Fibroblast of lung (primary cell): ENCODE measurements around the gene RAI1. TPM values are rescaled to one million over a fixed set of nuclear protein-coding genes. Genes with fewer than 3 reads are reported as not detected.

Source experiments
- DNase-seq, 2 donors: peaks; one replicate each; pipeline versions ENCODE4 v3.0.0 to v3.0.0-alpha.2; 2010; ENCODE audit warnings: low read depth in 2 of 2
- H2AFZ ChIP-seq: 2 replicates; pipeline ENCODE4 v1.5.1; 2012; ENCODE audit warnings: low read length, control low read depth, inconsistent platforms
- H3K27ac ChIP-seq: 2 replicates; pipeline ENCODE4 v1.5.1; 2011; ENCODE audit warnings: low read length, control low read depth; ENCODE audit not compliant: insufficient read depth
- H3K27me3 ChIP-seq: 2 replicates; pipeline ENCODE4 v1.5.1; 2011; ENCODE audit warnings: mild to moderate bottlenecking, low read length; ENCODE audit not compliant: control insufficient read depth, insufficient read depth
- H3K36me3 ChIP-seq: 2 replicates; pipeline ENCODE4 v1.5.1; 2011; ENCODE audit warnings: low read length; ENCODE audit not compliant: control insufficient read depth, insufficient read depth
- H3K4me1 ChIP-seq: 2 replicates; pipeline ENCODE4 v1.5.1; 2011; ENCODE audit warnings: low read length; ENCODE audit not compliant: control insufficient read depth, insufficient read depth; ENCODE audit errors: extremely low read depth
- H3K4me2 ChIP-seq: 2 replicates; pipeline ENCODE4 v1.5.1; 2011; ENCODE audit warnings: low read length, control low read depth; ENCODE audit not compliant: insufficient read depth; ENCODE audit errors: extremely low read depth
- H3K4me3 ChIP-seq, 4 experiments: fragments of 200-600 bp in 1 of 4; sonication (generic) in 1 of 4; replicated peaks in 1 of 4; 2 replicates each; pipeline ENCODE4 v1.5.1; 2011 to 2016; ENCODE audit warnings: low read length in 4 of 4, low read depth in 3 of 4, mild to moderate bottlenecking in 3 of 4, control low read depth in 2 of 4, inconsistent platforms in 1 of 4, mixed read lengths in 1 of 4; ENCODE audit not compliant: insufficient read depth in 1 of 4; ENCODE audit errors: control extremely low read depth in 1 of 4
- H3K79me2 ChIP-seq: 2 replicates; pipeline ENCODE4 v1.5.1; 2012; ENCODE audit warnings: mild to moderate bottlenecking, low read length, inconsistent platforms; ENCODE audit not compliant: control insufficient read depth, insufficient read depth
- H3K9ac ChIP-seq: 2 replicates; pipeline ENCODE4 v1.5.1; 2011; ENCODE audit warnings: mild to moderate bottlenecking, low read length, control low read depth; ENCODE audit not compliant: insufficient read depth
- H3K9me3 ChIP-seq: 2 replicates; pipeline ENCODE4 v1.5.1; 2012; ENCODE audit warnings: low read depth, low read length; ENCODE audit not compliant: control insufficient read depth, insufficient read depth
- H4K20me1 ChIP-seq: 2 replicates; pipeline ENCODE4 v1.5.1; 2011; ENCODE audit warnings: low read length; ENCODE audit not compliant: control insufficient read depth, insufficient read depth; ENCODE audit errors: extremely low read depth
- EZH2 ChIP-seq: IDR thresholded peaks from 2 replicates; pipeline ENCODE4 v1.5.1; 2012; ENCODE audit warnings: low read length, control low read depth, mild to moderate bottlenecking; ENCODE audit errors: missing control alignments
- polyA plus RNA-seq, 2 donors: library from polyadenylated mRNA; depleted of rRNA in 1 of 2; stranded (reverse) in 1 of 2; unstranded in 1 of 2; fragments of >200 nt; gene quantifications; 2 replicates each; pipeline ENCODE4 v1.2.1, GENCODE V29; 2011 to 2012; ENCODE audit warnings: missing spikeins in 1 of 2
- total RNA-seq: library from RNA; depleted of rRNA; stranded (reverse); fragments of >200 nt; gene quantifications from 2 replicates; pipeline ENCODE4 v1.2.1, GENCODE V29; 2014
- TF ChIP-seq, protein P1 (sequence below), 2 donors: IDR thresholded peaks in 1 of 2; conservative IDR thresholded peaks in 1 of 2; 1 replicate in 1 of 2; 2 replicates in 1 of 2; pipeline ENCODE4 v1.5.1; 2011 to 2012; ENCODE audit warnings: low read length in 2 of 2, control low read depth in 1 of 2, inconsistent platforms in 1 of 2, low read depth in 1 of 2, mild to moderate bottlenecking in 1 of 2

The RAI1 gene
- total and polyA plus RNA-seq, 2 donors (not counting 1 experiment from before 2014, with no cell fraction given) = 2.1 to 6.6 TPM

DNA sequence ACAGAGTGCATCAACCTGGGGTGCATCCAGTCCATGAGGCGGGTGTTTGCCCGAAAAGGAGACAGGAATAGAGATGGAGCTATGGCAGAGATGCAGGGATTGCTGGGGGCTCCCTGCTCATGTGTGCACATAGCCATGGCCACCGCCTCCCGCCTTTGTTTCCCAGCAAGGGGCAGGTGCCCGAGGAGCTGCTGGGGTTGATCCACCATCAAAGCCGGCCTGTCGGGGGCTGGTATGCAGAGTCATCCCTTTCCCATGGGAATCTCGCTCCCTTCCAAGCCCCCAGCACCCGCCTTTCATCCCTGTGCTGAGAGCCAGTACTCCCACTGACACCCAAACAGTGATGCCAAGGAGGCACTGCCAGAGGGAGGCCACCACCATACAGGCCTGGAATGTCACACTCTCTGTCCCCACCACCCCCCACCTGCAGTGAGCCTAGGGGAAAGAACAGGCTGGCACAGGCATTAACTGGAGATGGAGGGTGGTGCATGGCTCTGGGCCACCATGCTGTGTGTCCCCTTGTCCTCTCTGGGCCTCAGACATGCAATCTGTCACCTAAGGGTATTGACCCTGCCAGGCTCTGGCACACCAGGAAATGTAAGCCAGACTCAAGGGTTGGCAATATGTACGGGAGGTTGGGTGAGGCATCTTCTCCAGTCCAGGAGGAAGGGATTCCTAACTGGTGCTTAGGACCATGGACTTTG lies 90.4 kb downstream of the RAI1 start:
- no peak overlapping the region for H2AFZ ChIP-seq

GRCh38 chr17:17772231-17772630 lies 91.0 kb downstream of the RAI1 start:
- Histone ChIP-seq H3K4me3 (no peak overlapping the region), H4K20me1 (peaks cover 2% of the 10 kb centered on the region), H3K4me2 (no peak overlapping the region), H3K4me1 (peaks cover 2% of the 10 kb centered on the region), H3K9ac (no peak overlapping the region), H3K9me3 (no peaks in the 10 kb centered on the region), H3K79me2 (peaks cover 6% of the 10 kb centered on the region), H2AFZ (no peak overlapping the region), H3K27me3 (no peaks in the 10 kb centered on the region), H3K36me3 (no peaks in the 10 kb centered on the region), H3K27ac (no peak overlapping the region)
- DNase-seq = no peak
- TF ChIP-seq EZH2 = no peak
- TF ChIP-seq, protein P1, sequence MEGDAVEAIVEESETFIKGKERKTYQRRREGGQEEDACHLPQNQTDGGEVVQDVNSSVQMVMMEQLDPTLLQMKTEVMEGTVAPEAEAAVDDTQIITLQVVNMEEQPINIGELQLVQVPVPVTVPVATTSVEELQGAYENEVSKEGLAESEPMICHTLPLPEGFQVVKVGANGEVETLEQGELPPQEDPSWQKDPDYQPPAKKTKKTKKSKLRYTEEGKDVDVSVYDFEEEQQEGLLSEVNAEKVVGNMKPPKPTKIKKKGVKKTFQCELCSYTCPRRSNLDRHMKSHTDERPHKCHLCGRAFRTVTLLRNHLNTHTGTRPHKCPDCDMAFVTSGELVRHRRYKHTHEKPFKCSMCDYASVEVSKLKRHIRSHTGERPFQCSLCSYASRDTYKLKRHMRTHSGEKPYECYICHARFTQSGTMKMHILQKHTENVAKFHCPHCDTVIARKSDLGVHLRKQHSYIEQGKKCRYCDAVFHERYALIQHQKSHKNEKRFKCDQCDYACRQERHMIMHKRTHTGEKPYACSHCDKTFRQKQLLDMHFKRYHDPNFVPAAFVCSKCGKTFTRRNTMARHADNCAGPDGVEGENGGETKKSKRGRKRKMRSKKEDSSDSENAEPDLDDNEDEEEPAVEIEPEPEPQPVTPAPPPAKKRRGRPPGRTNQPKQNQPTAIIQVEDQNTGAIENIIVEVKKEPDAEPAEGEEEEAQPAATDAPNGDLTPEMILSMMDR (conservative IDR thresholded peaks at IDR 0.05 in 1 of 2, IDR thresholded peaks at IDR 0.05 in 1 of 2; ENCODE audit: low read depth in 1 of 2, low read length in 2 of 2) = no peak

More for the DNA sequence above, 90.4 kb downstream of the RAI1 start:
- Histone ChIP-seq H3K36me3 (no peaks in the 10 kb centered on the region), H3K9me3 (no peaks in the 10 kb centered on the region), H3K4me2 (no peak overlapping the region), H3K27ac (no peak overlapping the region), H3K4me3 (no peak overlapping the region), H3K4me1 (peaks cover 2% of the 10 kb centered on the region), H3K79me2 (peaks cover 6% of the 10 kb centered on the region), H3K9ac (no peak overlapping the region), H4K20me1 (peaks cover 2% of the 10 kb centered on the region), H3K27me3 (no peaks in the 10 kb centered on the region)
- DNase-seq = no peak
- no peak for TF ChIP-seq EZH2
- TF ChIP-seq, protein P1 (conservative IDR thresholded peaks at IDR 0.05 in 1 of 2, IDR thresholded peaks at IDR 0.05 in 1 of 2; ENCODE audit: low read depth in 1 of 2, low read length in 2 of 2) = no peak

DNA sequence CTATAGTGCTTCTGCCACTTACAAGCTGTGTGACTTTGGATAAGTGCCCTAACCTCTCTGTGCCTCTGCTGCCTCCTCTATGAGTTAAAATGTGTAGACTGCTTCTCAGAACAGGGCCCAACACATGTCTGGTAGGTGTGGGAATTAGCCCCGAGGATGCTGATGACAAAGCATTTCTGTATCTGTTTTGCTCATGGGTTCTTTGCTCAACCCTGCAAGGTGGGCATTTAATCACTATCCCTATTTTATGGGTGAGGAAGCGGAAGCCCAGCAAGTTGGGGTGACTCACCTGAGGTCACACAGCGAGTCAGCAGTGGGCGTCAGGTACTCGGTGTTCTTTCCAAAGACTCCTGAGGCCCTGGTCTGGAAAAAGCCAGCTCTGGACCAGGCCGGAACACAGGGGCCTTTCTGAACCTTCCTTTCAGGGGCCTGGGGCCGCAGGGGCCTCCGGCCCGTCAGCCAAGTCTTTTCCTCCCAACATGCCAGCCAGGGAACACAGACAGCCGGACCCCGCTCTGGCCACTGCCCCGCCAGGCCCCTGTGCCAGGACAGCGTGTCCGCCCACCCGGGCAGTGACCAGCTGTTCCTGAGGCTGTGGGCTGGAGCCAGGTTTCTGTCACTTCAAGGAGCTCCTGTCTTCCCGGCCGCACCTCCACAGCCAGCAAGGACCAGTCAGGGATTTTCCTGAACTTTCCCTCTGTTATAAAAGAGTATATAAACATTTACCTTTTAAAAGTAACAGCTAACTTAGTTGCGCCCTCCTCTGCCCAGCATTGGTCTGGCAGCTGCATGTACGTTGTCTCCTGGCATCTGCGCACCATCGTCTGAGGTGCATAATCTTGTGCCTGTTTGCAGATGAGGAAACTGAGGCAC lies 93.0 kb downstream of the RAI1 start:
- TF ChIP-seq, protein P1 (conservative IDR thresholded peaks at IDR 0.05 in 1 of 2, IDR thresholded peaks at IDR 0.05 in 1 of 2; ENCODE audit: low read depth in 1 of 2, low read length in 2 of 2) = peak; percentile 35 to 65
- no peak for TF ChIP-seq EZH2
- peaks cover 4% of the 10 kb centered on the region for H3K4me1 ChIP-seq
- H3K4me3 ChIP-seq = no peak overlapping the region
- no peak overlapping the region for H3K9ac ChIP-seq
- no peak overlapping the region for H3K27ac ChIP-seq
- no peak overlapping the region for H2AFZ ChIP-seq
- DNase-seq = peak; percentile 45 to 62
- H4K20me1 ChIP-seq = peaks cover 2% of the 10 kb centered on the region
- no peaks in the 10 kb centered on the region for H3K36me3 ChIP-seq
- H3K9me3 ChIP-seq = no peaks in the 10 kb centered on the region
- no peak overlapping the region for H3K4me2 ChIP-seq
- H3K79me2 ChIP-seq = peaks cover 2% of the 10 kb centered on the region
- H3K27me3 ChIP-seq = no peaks in the 10 kb centered on the region
